Uterus (tissue), 2 donors: ENCODE data around the gene OR2AG2.

Source experiments
- CTCF ChIP-seq, 4 experiments: fragments of 200-600 bp in 2 of 4; fragments of 450-650 bp in 2 of 4; sonication (generic) in 2 of 4; IDR thresholded peaks; one replicate each; pipeline ENCODE4 v1.5.1; 2016 to 2019; ENCODE audit warnings: antibody characterized with exemption in 4 of 4, mild to moderate bottlenecking in 2 of 4, moderate library complexity in 1 of 4
- POLR2A ChIP-seq, 2 donors: fragments of 450-650 bp; IDR thresholded peaks; one replicate each; pipeline ENCODE4 v1.6.1; 2016; ENCODE audit warnings: antibody characterized with exemption in 2 of 2, mild to moderate bottlenecking in 1 of 2, moderate library complexity in 1 of 2

DNA sequence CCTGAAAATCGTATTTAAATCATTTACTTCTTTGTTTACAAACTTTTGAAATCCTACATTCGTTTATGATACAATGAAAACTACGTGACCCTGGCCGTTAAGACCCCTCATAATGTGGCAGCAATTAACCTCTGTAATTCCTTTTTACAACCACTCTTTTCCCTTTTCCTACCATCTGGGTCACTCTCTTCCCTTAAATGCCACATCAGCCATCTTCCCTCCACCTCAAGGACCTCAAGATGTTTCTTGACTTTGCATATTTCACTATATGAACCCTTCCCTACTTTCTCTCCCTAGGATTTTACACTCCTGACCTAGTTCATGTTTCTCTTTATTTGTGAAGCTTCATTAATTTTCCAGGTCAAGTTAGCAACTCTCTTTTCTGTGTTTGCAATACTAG lies 26.8 kb downstream of the OR2AG2 start:
- TF ChIP-seq CTCF (IDR thresholded peaks at IDR 0.05) (no peak), POLR2A (IDR thresholded peaks at IDR 0.05) (no peak)
